Neural cell (in vitro differentiated cells): ENCODE data around the gene UBE2D4. TPM values are rescaled to one million over a fixed set of nuclear protein-coding genes. Genes with fewer than 3 reads are reported as not detected.
"Not testable (repeated sequence)": the region's sequence is repeated elsewhere in the genome, so short reads cannot be mapped to it uniquely, and the experiment has no call there.

Source experiments
- H2AFZ ChIP-seq: fragments of 200-600, 300-800 bp; sonication (generic), shearing (Covaris generic); 2 replicates; pipeline ENCODE4 v1.6.0; 2014; ENCODE audit warnings: low read depth, mild to moderate bottlenecking, antibody characterized with exemption, low read length, moderate library complexity
- H3F3A ChIP-seq: fragments of 200-600 bp; shearing (Covaris generic); 2 replicates; pipeline ENCODE4 v1.6.1; 2016; ENCODE audit warnings: mild to moderate bottlenecking, moderate library complexity, mixed read lengths, antibody characterized with exemption, low read length; ENCODE audit not compliant: insufficient read depth, poor library complexity, severe bottlenecking
- H3K27ac ChIP-seq: fragments of 200-600, 300-800 bp; sonication (generic), shearing (Covaris generic); 2 replicates; pipeline ENCODE4 v1.5.1; 2014; ENCODE audit warnings: mild to moderate bottlenecking, low read length, moderate library complexity
- H3K27me3 ChIP-seq: fragments of 300-800, 200-600 bp; sonication (generic), shearing (Covaris generic); 2 replicates; pipeline ENCODE4 v1.6.0; 2014; ENCODE audit warnings: mild to moderate bottlenecking, low read depth, low read length, moderate library complexity; ENCODE audit not compliant: insufficient read depth
- H3K36me3 ChIP-seq: fragments of 300-800, 200-600 bp; sonication (generic), shearing (Covaris generic); 2 replicates; pipeline ENCODE4 v1.5.1; 2014; ENCODE audit warnings: mild to moderate bottlenecking, antibody characterized with exemption, low read length, moderate library complexity; ENCODE audit not compliant: insufficient read depth
- H3K4me2 ChIP-seq: fragments of 300-800, 200-600 bp; sonication (generic), shearing (Covaris generic); 2 replicates; pipeline ENCODE4 v1.6.0; 2014; ENCODE audit warnings: mild to moderate bottlenecking, low read length
- H3K4me3 ChIP-seq: fragments of 300-800, 200-600 bp; sonication (generic), shearing (Covaris generic); 2 replicates; pipeline ENCODE4 v1.5.1; 2014; ENCODE audit warnings: mild to moderate bottlenecking, low read length, moderate library complexity
- H3K79me2 ChIP-seq: fragments of 200-600 bp; shearing (Covaris generic); replicated peaks from 2 replicates; pipeline ENCODE4 v1.6.0; 2014; ENCODE audit warnings: mild to moderate bottlenecking, low read length, moderate library complexity; ENCODE audit not compliant: insufficient read depth
- H3K9ac ChIP-seq: fragments of 300-800, 200-600 bp; sonication (generic), shearing (Covaris generic); 2 replicates; pipeline ENCODE4 v1.6.1; 2016; ENCODE audit warnings: mild to moderate bottlenecking, low read length, mixed read lengths
- H3K9me2 ChIP-seq: fragments of 200-600 bp; shearing (Covaris generic); 2 replicates; pipeline ENCODE4 v1.6.1; 2016; ENCODE audit warnings: mild to moderate bottlenecking, low read length, mixed read lengths; ENCODE audit not compliant: insufficient read depth
- H3K9me3 ChIP-seq: fragments of 200-600, 300-800 bp; sonication (generic), shearing (Covaris generic); 2 replicates; pipeline ENCODE4 v1.6.1; 2016; ENCODE audit warnings: mild to moderate bottlenecking, mixed run types, low read length, moderate library complexity, mixed read lengths
- H4K20me1 ChIP-seq: fragments of 200-600 bp; shearing (Covaris generic); 2 replicates; pipeline ENCODE4 v1.6.1; 2016; ENCODE audit warnings: mild to moderate bottlenecking, mixed run types; ENCODE audit not compliant: insufficient read depth
- EZH2 ChIP-seq: fragments of 200-600, 300-800 bp; shearing (Covaris generic), sonication (generic); IDR thresholded peaks from 2 replicates; pipeline ENCODE4 v1.6.1; 2014; ENCODE audit warnings: antibody characterized with exemption, low read length, borderline replicate concordance, mild to moderate bottlenecking; ENCODE audit not compliant: insufficient read depth, poor library complexity, severe bottlenecking
- POLR2AphosphoS5 ChIP-seq: IDR thresholded peaks from 2 replicates; pipeline ENCODE4 v1.6.1; 2012
- RAD21 ChIP-seq: fragments of 450-650 bp; conservative IDR thresholded peaks from 2 replicates; pipeline ENCODE4 v1.6.1; 2014; ENCODE audit warnings: antibody characterized with exemption, mild to moderate bottlenecking, moderate library complexity
- SMC3 ChIP-seq: fragments of 450-650 bp; conservative IDR thresholded peaks from 2 replicates; pipeline ENCODE4 v1.6.1; 2014; ENCODE audit warnings: antibody characterized with exemption, mild to moderate bottlenecking, moderate library complexity; ENCODE audit not compliant: poor library complexity
- TAF1 ChIP-seq: IDR thresholded peaks from 2 replicates; pipeline ENCODE4 v1.6.1; 2012; ENCODE audit warnings: low read depth
- polyA plus RNA-seq: library from polyadenylated mRNA; depleted of rRNA; stranded (reverse); fragments of >200 nt; gene quantifications from 2 replicates; pipeline ENCODE4 v1.2.3, GENCODE V29; 2014
- TF ChIP-seq, protein P1 (sequence below): fragments of 450-650 bp; IDR thresholded peaks from 2 replicates; pipeline ENCODE4 v1.5.1; 2014; ENCODE audit warnings: antibody characterized with exemption, mild to moderate bottlenecking, moderate library complexity; ENCODE audit not compliant: poor library complexity, severe bottlenecking

The UBE2D4 gene
- polyA plus RNA-seq, 1 donor from 2014 or later, result 11.2 TPM

DNA sequence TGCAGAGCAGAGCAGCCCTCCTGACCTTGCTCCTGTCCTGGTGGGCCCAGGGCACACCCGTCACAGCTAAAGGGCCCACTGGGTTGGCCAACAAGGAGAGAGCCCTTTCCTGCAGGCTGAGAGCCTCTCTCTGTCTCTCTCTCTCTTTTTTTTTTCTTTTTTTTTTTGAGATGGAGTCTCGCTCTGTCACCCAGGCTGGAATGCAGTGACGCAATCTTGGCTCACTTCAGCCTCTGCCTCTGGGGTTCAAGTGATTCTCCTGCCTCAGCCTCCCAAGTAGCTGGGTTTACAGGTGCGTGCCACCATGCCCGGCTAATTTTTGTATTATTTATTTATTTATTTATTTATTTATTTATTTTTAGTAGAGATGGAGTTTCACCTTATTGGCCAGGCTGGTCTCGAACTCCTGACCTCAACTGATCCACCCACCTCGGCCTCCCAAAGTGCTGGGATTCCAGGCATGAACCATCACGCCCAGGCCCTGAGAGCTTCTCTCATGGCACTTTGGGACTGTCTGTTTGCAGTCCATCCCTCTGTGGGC is 47.9 kb downstream of the UBE2D4 start:
- not testable (repeated sequence) for H3K27me3 ChIP-seq, H3K4me3 ChIP-seq, H3K4me2 ChIP-seq, H2AFZ ChIP-seq, H3K9ac ChIP-seq, H3K9me3 ChIP-seq, H4K20me1 ChIP-seq, H3K36me3 ChIP-seq, H3K9me2 ChIP-seq, H3F3A ChIP-seq, H3K79me2 ChIP-seq, H3K27ac ChIP-seq

DNA sequence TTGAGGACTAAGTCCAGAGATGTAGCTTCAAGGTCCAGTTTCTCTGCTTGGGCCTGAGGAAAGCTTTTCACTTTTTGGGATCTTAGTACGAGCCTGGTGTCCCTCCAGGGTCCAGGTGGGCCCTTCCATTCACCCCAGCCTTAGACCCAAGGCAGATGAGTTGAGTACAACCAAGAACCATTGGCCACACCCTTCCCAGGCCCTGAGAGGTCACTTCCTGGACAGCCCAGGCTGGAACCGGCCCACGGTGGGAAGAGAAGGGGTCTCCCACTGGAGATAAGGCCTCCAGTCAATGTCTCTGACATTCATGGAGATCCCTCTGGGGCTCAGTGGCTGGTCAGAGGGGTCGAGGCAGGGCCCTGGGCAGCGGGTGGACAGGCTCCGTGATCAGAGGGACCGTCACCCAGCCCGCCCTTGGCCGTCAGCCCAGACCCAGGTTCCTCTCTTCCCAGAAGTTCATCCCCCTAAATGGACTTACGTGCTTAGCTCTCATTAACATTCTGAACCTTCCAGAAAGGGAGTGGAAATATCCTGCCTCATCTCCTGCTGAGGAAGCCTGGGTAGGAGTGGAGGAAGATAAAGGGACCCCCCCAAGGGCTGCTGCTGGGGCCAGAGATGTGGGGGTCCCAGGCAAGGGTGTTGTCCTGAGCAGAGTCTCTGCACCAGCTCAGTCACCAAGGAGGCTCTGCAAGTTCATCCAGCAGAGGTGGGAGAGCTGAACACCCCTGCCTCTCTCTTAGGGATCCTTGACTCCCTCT is 48.7 kb downstream of the UBE2D4 start:
- not testable (repeated sequence) for H3K27me3 ChIP-seq, H3F3A ChIP-seq, H3K9me2 ChIP-seq, H3K4me2 ChIP-seq, H4K20me1 ChIP-seq, H3K9ac ChIP-seq, H3K79me2 ChIP-seq, H2AFZ ChIP-seq, H3K9me3 ChIP-seq, H3K4me3 ChIP-seq, H3K27ac ChIP-seq, H3K36me3 ChIP-seq

DNA sequence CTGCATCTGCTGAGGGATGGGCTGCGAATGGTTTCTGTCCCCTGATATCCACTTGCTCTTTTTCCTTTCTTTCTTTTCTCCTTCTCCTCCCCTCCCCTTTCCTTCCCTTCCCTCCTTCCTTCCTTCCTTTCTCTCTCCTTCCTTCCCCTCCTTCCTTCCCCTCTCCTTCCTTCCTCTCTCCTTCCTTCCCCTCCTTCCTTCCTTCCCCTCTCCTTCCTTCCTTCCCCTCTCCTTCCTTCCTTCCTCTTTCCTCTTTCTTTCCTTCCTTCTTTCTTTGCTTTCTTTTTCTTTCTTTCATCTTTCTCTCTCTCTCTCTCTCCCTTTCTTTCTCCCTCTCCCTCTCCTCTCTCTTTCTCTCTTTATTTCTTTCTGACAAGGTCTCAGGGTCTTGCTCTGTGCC is 51.3 kb downstream of the UBE2D4 start:
- Histone ChIP-seq H2AFZ (no peak overlapping the region), H3K9ac (no peak overlapping the region), H3K4me2 (no peak overlapping the region), H3F3A (no peaks in the 10 kb centered on the region), H3K27ac (no peak overlapping the region), H3K36me3 (no peaks in the 10 kb centered on the region), H3K9me2 (no peaks in the 10 kb centered on the region), H3K9me3 (no peaks in the 10 kb centered on the region), H3K79me2 (no peaks in the 10 kb centered on the region), H3K27me3 (no peaks in the 10 kb centered on the region), H4K20me1 (no peaks in the 10 kb centered on the region), H3K4me3 (no peak overlapping the region)
- TF ChIP-seq POLR2AphosphoS5 (no peak), TAF1 (no peak), EZH2 (no peak), SMC3 (no peak), RAD21 (no peak)
- TF ChIP-seq, protein P1, sequence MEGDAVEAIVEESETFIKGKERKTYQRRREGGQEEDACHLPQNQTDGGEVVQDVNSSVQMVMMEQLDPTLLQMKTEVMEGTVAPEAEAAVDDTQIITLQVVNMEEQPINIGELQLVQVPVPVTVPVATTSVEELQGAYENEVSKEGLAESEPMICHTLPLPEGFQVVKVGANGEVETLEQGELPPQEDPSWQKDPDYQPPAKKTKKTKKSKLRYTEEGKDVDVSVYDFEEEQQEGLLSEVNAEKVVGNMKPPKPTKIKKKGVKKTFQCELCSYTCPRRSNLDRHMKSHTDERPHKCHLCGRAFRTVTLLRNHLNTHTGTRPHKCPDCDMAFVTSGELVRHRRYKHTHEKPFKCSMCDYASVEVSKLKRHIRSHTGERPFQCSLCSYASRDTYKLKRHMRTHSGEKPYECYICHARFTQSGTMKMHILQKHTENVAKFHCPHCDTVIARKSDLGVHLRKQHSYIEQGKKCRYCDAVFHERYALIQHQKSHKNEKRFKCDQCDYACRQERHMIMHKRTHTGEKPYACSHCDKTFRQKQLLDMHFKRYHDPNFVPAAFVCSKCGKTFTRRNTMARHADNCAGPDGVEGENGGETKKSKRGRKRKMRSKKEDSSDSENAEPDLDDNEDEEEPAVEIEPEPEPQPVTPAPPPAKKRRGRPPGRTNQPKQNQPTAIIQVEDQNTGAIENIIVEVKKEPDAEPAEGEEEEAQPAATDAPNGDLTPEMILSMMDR, result no peak

DNA sequence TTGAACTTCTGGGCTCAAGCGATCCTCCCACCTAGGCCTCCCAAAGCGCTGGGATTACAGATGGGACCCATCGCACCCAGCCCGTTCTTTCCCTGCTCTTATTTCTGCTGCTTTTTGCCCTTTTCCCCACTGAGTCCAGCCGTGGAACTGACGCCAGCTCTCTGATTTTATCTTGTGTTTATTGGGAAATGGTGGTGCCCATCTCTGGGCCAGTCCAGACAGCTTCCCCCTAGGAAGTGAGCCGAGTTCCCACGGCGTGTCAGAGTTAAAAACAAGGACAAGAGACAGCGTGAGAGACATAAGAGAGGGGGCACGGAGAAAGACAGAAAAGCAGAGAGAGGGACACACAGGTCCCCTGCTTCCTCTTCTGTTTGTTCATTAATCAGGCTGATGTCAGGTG is 51.9 kb downstream of the UBE2D4 start:
- not testable (repeated sequence) for H3K79me2 ChIP-seq, H3K4me3 ChIP-seq, H3K9me3 ChIP-seq, H3K9me2 ChIP-seq, H3K27me3 ChIP-seq, H3K4me2 ChIP-seq, H3K9ac ChIP-seq, H3F3A ChIP-seq, H2AFZ ChIP-seq, H4K20me1 ChIP-seq, H3K36me3 ChIP-seq, H3K27ac ChIP-seq

DNA sequence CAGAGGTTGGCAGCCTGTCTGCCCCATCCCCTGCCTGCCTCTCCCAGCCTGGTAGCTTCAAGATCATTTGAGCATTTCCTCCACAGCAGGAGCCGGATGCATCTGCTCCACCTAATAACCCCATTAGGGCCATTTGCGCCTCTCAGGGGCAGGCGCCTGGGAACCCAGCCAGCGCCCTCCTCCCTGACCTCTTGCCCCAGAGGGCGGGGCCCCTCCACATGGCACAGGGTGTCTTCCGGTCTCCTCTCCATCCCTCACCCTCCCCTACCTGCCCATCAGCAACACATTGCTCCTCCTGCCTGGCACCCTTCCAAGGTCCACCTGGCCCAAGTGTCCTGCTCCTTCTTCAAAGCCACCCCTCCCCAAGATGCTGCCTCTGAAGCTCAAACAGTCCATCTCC is 56.6 kb downstream of the UBE2D4 start:
- H3K79me2 ChIP-seq, H3K36me3 ChIP-seq, H3K27ac ChIP-seq, H3K4me2 ChIP-seq, H4K20me1 ChIP-seq, H2AFZ ChIP-seq, H3F3A ChIP-seq, H3K4me3 ChIP-seq, H3K9me2 ChIP-seq, H3K27me3 ChIP-seq, H3K9ac ChIP-seq, H3K9me3 ChIP-seq: not testable (repeated sequence)

DNA sequence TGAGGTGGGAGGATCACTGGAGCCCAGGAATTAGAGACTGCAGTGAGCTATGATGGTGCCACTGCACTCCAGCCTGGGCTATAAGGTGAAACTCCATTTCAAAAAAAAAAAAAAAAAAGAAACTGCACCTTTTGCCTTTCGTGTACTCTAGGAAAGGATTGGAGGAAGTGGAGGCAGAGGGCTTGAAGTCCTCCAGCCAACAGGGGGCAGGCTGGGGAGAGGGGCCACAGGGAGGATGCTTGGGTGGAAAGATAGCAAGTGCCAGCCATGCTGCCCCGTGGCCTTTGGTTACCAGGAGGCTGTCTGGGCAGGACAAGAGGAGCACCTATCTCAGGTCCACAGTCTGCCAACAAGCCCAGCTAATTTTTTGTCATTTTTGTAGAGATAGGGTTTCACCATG is 57.5 kb downstream of the UBE2D4 start:
- not testable (repeated sequence) for H3K4me3 ChIP-seq, H3K79me2 ChIP-seq, H2AFZ ChIP-seq, H3K9me2 ChIP-seq, H3K27me3 ChIP-seq, H3K9me3 ChIP-seq, H4K20me1 ChIP-seq, H3K4me2 ChIP-seq, H3K9ac ChIP-seq, H3K27ac ChIP-seq, H3K36me3 ChIP-seq, H3F3A ChIP-seq
